IPS-18a (cell line): ENCODE measurements around the gene C1orf50.
"Not testable (repeated sequence)": the region's sequence is repeated elsewhere in the genome, so short reads cannot be mapped to it uniquely, and the experiment has no call there.

Experiments used
- H3K27ac ChIP-seq: one replicate; pipeline ENCODE4 v1.5.1; 2013; ENCODE audit warnings: low read length
- H3K27me3 ChIP-seq: one replicate; pipeline ENCODE4 v1.6.1; 2013; ENCODE audit warnings: mild to moderate bottlenecking, low read length; ENCODE audit not compliant: control insufficient read depth, insufficient read depth
- H3K36me3 ChIP-seq: one replicate; pipeline ENCODE4 v1.6.1; 2013; ENCODE audit warnings: low read depth, low read length; ENCODE audit not compliant: control insufficient read depth
- H3K4me1 ChIP-seq: one replicate; pipeline ENCODE4 v1.6.1; 2013; ENCODE audit warnings: low read depth, low read length; ENCODE audit not compliant: control insufficient read depth
- H3K4me3 ChIP-seq: one replicate; pipeline ENCODE4 v1.5.1; 2013; ENCODE audit warnings: low read length
- H3K9ac ChIP-seq: one replicate; pipeline ENCODE4 v1.6.1; 2013; ENCODE audit warnings: mild to moderate bottlenecking, low read length, moderate library complexity
- H3K9me3 ChIP-seq: one replicate; pipeline ENCODE4 v1.6.1; 2013; ENCODE audit warnings: low read depth, low read length; ENCODE audit not compliant: control insufficient read depth

The C1orf50 gene

DNA sequence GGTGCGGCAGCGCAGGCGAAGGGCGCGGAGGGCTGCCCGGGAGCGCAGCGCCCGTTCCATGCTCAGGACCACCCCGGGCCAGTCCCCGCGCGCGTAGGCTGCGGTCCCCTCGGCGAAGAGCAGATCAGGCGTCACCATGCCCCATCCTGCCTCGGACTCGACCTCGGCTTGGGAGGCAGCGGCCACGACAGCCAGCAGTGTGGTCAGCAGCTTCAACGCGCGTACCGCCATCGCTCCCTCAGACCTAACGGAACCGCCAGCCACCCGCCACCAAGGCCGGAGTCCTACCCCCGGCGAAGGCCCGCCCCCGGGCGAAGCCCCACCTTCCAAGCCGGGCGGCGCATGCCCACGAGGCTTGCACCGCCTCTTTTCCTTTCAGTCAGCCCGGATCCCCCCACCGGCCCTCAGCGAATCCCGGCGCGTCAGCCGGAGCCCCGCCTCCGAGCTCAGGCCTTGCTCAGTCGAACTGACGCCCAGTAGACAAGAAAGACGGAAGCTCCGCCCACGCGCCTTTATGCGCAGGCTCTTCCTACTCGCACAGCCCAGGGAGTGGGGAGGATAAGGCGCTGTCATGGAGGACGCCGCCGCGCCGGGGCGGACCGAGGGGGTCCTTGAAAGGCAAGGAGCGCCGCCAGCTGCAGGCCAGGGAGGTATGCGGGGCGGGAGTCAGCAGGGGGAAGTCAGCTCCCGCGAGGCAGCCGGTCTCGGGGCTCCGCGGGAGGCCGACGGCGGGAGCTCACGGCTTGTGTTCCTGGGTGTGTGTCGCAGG is at the start of gene C1orf50, which contains the start of gene P3H1:
Gene C1orf50, plus strand, starts transcription at position 509 of the 769 bp plus-strand sequence. Its CDS starts 63 bp downstream, at position 572.
Gene P3H1, minus strand, starts transcription at position 288 of the 769 bp plus-strand sequence. Its CDS starts 57 bp downstream, at position 231.
- Histone ChIP-seq H3K36me3 (no peaks in the 10 kb centered on the region), H3K9ac (peak within 1 kb of the TSS; percentile 68), H3K27ac (no peak within 1 kb of the TSS), H3K9me3 (no peaks in the 10 kb centered on the region), H3K27me3 (no peaks in the 10 kb centered on the region), H3K4me3 (peak within 1 kb of the TSS; percentile 91), H3K4me1 (peaks cover 18% of the 10 kb centered on the region)

DNA sequence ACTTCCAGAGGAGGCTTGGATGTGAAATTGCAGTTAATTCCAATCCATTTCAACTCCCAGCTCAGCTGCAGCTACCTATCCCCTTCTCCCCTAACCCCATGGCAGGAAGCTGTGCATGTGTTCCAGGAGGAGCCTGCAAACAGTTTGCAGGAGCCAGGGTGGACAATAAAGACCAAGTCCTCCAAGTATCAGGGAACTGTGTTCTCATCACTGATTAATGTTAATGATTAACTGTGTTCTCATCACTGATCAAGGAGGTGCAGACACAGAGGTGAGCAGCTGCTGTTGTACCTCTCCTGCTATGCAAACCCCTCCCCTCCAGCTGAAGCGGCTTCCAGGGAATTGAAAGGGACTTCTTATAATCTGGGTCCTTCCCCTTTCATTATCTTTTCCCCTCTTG is 46.2 kb upstream of the C1orf50 start:
- Histone ChIP-seq H3K4me3 (no peak overlapping the region), H3K4me1 (no peaks in the 10 kb centered on the region), H3K27ac (no peak overlapping the region), H3K9ac (no peak overlapping the region), H3K36me3 (no peaks in the 10 kb centered on the region), H3K27me3 (no peaks in the 10 kb centered on the region), H3K9me3 (no peaks in the 10 kb centered on the region)

DNA sequence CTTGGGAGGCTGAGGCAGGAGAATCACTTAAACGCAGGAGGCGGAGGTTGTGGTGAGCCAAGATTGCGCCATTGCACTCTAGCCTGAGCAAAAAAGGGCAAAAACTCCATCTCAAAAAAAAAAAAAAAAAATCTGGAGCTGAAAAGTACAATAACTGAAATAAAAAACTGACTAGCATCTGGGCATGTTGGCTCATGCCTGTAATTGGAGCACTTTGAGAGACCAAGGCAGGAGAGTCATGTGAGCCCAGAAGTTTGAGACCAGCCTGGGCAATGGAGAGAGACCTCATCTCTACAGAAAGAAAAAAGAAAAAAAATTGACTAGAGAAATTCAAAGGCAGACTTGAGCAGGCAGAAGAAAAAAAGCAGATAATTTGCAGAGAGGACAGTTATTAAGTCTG is 45.1 kb upstream of the C1orf50 start:
- Histone ChIP-seq H3K9me3 (no peaks in the 10 kb centered on the region), H3K9ac (no peak overlapping the region), H3K27ac (no peak overlapping the region), H3K36me3 (no peaks in the 10 kb centered on the region), H3K4me1 (no peaks in the 10 kb centered on the region), H3K4me3 (no peak overlapping the region), H3K27me3 (no peaks in the 10 kb centered on the region)

DNA sequence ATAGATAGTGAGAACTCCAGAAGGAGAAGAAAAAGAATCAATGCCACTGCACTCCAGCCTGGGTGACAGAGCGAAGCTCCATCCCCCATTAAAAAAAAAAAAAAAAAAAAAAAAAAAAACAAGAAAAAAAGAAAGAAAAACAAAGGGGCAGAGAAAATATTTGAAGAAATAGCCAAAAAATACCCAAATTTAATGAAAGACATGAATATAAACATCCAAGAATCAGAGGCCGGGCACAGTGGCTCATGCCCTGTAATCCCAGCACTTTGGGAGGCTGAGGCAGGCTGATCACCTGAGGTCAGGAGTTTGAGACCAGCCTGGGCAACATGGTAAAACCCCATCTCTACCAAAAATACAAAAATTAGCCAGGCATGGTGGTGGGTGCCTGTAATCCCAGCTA is 44.6 kb upstream of the C1orf50 start:
- H3K4me3 ChIP-seq, H3K9ac ChIP-seq, H3K27ac ChIP-seq, H3K4me1 ChIP-seq, H3K9me3 ChIP-seq, H3K36me3 ChIP-seq, H3K27me3 ChIP-seq: not testable (repeated sequence)

DNA sequence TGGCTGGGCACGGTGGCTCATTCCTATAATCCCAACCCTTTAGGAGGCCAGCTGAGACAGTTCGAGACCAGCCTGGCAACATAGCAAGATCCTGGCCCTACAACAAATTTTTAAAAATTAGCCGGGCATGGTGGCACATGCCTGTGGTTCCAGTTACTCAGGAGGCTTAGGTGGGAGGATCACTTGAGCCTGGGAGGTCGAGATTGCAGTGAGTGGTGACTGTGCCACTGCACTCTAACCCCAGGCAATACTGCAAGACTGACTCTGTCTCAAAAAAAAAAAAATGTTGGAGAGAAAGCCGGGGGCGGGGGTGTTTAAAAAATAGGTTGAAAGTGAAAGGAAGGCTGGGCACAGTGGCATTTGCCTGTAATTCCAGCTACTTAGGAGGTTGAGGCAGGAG is 43.5 kb upstream of the C1orf50 start:
- Histone ChIP-seq H3K9ac (no peak overlapping the region), H3K36me3 (no peaks in the 10 kb centered on the region), H3K4me1 (no peaks in the 10 kb centered on the region), H3K27me3 (no peaks in the 10 kb centered on the region), H3K4me3 (no peak overlapping the region), H3K27ac (no peak overlapping the region), H3K9me3 (no peaks in the 10 kb centered on the region)

DNA sequence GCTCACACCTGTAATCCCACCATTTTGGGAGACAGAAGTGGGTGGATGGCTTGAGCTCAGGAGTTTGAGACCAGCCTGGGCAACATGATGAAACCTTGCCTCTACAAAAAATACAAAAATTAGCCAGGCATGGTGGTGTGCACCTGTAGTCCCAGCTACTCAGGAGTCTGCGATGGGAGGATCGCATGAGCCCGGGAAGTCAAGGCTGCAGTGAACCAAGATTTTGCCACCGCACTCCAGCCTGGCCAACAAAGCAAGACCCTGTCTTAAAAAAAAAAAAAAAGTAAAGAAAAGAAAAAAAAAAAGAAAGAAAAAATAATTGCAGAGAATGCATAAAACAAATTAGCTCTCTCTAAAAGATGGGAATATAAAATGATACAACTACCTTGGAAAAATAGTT is 41.2 kb upstream of the C1orf50 start:
- not testable (repeated sequence) for H3K36me3 ChIP-seq, H3K4me1 ChIP-seq, H3K4me3 ChIP-seq, H3K27ac ChIP-seq, H3K27me3 ChIP-seq, H3K9me3 ChIP-seq, H3K9ac ChIP-seq

DNA sequence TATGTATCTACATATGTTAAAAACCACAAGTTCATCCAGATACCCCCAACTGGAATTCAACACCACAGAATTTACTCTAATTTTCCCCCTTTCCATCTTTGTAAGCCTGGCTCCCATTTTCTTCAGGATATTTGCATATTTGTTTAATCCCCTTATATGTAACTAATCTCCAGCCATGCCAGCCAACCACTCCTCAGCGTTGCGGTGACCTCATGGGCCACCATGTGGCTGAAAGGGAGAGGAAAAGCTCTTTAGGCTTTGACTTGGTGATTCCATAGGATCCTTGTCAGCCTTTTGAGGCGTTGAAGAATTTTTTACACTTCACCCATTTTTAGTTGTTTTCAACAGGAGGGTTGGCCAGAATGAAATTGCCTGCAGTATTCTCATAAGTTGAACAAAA is 37.0 kb upstream of the C1orf50 start:
- H3K9me3 ChIP-seq, result no peaks in the 10 kb centered on the region
- H3K4me3 ChIP-seq, result no peak overlapping the region
- H3K27me3 ChIP-seq, result no peaks in the 10 kb centered on the region

DNA sequence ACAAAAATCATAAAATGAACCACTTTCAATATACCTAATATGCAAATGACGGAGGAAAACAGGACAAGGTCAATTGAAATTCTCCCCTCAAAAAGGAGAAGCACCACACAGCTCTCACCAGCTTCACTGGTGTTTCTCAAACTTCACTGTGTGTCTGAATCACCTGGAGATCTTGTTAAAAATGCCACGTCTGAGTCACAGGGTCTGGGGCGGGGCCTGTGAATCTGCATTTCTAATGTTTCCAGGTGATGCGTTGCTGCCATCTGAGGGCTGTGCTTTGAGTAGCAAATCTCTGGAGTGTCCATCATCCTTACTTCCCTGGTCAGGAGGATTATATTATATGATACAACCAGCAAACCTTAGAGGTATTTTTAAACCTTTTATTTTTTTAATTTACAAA is 36.1 kb upstream of the C1orf50 start:
- no peaks in the 10 kb centered on the region for H3K36me3 ChIP-seq
- H3K4me1 ChIP-seq, result peaks cover 9% of the 10 kb centered on the region
- H3K9ac ChIP-seq, result no peak overlapping the region
- no peak overlapping the region for H3K27ac ChIP-seq
- no peaks in the 10 kb centered on the region for H3K9me3 ChIP-seq
- H3K4me3 ChIP-seq, result no peak overlapping the region
- H3K27me3 ChIP-seq, result no peaks in the 10 kb centered on the region

More for the DNA sequence above, 37.0 kb upstream of the C1orf50 start:
- H3K4me1 ChIP-seq, result peaks cover 9% of the 10 kb centered on the region
- no peak overlapping the region for H3K27ac ChIP-seq
- no peak overlapping the region for H3K9ac ChIP-seq
- no peaks in the 10 kb centered on the region for H3K36me3 ChIP-seq

DNA sequence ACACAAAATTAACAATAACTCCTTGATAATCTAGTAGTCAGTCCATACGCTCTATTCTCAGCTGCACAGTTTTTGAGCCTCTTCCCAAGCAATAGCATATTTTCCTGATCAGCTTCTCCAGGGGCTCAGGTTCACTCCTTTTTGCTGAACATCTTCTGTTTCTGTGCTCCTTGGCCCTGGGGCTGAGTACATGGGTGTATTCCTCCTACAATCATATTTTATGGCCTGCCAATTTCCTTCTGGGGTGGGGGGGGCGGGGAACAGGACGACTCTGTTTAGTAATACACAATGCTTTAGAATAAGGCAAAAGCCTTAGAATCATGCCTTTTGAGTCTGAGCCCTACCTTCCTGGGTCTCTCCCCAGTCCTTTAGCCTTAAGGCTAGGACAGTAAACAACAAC is 35.5 kb upstream of the C1orf50 start:
- Histone ChIP-seq H3K9ac (no peak overlapping the region), H3K36me3 (no peaks in the 10 kb centered on the region), H3K4me1 (peaks cover 9% of the 10 kb centered on the region), H3K9me3 (no peaks in the 10 kb centered on the region), H3K4me3 (no peak overlapping the region), H3K27me3 (no peaks in the 10 kb centered on the region), H3K27ac (no peak overlapping the region)

DNA sequence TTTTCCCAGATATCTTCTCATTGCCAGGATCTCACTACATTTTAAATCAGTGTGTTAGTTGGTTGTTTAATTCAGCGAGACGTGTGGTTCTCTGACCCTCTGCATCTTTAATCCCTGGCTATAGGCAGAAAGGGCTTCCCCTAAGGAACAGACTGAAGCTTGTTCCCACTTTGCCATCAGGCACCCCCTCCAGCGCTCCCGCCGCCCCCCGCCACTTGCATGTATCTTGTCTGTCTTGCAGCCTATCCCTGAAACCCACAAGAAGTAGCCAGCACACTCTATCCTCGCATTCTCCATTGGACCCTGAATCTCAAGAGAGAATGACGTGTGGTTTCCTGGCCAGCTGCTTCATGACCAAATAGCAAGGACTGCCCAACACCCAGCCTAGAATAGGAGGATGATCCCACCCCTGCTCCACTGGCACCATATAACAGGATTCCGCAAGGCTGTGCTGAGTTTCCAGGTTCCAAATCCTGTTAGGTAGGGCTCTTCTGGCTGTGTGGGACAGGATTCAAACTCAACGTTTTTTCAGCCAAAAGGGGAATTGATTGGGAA is 34.8 kb upstream of the C1orf50 start:
- H3K4me1 ChIP-seq, result peaks cover 9% of the 10 kb centered on the region
- H3K27me3 ChIP-seq, result no peaks in the 10 kb centered on the region
- no peaks in the 10 kb centered on the region for H3K9me3 ChIP-seq
- no peak overlapping the region for H3K9ac ChIP-seq
- H3K36me3 ChIP-seq, result no peaks in the 10 kb centered on the region
- no peak overlapping the region for H3K4me3 ChIP-seq
- H3K27ac ChIP-seq, result no peak overlapping the region

DNA sequence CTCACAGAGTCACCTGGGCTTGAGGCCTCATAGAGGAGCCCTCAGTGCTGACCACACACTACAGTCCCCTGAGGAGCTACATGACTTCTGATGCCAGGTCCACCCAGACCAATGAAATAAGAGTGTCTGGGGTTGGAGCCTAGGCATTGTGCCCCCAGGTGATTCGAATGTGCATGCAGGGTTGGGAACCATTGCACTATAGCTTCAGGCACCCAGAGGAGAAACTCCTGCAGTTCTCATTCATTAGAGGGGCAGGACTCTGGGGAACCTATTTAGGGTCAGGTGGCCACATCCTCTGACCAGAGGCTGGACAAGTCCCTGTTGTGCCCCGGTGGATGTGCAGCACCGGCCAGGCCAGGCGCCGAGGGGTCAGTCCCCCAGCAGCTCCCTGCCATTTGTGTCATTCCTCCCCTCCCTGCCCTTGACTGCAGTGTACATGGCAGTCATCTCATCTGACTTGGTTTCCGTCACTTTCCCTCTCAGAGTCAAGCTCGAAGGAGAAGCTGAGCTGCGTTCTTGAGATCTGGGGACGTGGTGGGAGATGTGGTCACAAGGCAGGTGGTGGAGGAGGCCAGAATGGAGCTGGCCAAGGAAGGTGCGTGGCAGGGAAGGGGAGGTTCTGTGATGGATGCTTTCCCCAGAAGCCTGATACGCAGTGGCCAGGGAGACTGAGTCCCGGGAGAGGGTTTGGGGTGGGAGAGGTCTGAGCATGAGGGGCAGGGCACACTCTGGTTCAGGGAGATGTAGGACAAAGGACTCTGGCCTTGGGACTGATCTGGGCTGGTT is 33.4 kb upstream of the C1orf50 start:
- Histone ChIP-seq H3K36me3 (no peaks in the 10 kb centered on the region), H3K4me3 (no peak overlapping the region), H3K27me3 (no peaks in the 10 kb centered on the region), H3K4me1 (peaks cover 9% of the 10 kb centered on the region), H3K27ac (no peak overlapping the region), H3K9me3 (no peaks in the 10 kb centered on the region), H3K9ac (no peak overlapping the region)
